Tibial nerve (tissue), 4 donors: ENCODE results near the gene DNM1.

Experiments used
- EP300 ChIP-seq, 2 donors: sonication (generic); formaldehyde crosslinking; IDR thresholded peaks; one replicate each; pipeline ENCODE4 v1.6.1; 2017; ENCODE audit warnings: antibody characterized with exemption in 2 of 2, mild to moderate bottlenecking in 1 of 2
- POLR2A ChIP-seq, 2 donors: fragments of 450-650 bp; IDR thresholded peaks; one replicate each; pipeline ENCODE4 v1.6.1; 2017; ENCODE audit warnings: antibody characterized with exemption in 2 of 2, mild to moderate bottlenecking in 2 of 2, moderate library complexity in 2 of 2
- TF ChIP-seq, protein P1 (sequence below), 5 experiments: fragments of 200-600 bp in 3 of 5; fragments of 450-650 bp in 2 of 5; sonication (generic) in 3 of 5; IDR thresholded peaks; one replicate each; pipeline ENCODE4 v1.5.1; 2016 to 2019; ENCODE audit warnings: antibody characterized with exemption in 5 of 5, mild to moderate bottlenecking in 3 of 5, moderate library complexity in 2 of 5

DNA sequence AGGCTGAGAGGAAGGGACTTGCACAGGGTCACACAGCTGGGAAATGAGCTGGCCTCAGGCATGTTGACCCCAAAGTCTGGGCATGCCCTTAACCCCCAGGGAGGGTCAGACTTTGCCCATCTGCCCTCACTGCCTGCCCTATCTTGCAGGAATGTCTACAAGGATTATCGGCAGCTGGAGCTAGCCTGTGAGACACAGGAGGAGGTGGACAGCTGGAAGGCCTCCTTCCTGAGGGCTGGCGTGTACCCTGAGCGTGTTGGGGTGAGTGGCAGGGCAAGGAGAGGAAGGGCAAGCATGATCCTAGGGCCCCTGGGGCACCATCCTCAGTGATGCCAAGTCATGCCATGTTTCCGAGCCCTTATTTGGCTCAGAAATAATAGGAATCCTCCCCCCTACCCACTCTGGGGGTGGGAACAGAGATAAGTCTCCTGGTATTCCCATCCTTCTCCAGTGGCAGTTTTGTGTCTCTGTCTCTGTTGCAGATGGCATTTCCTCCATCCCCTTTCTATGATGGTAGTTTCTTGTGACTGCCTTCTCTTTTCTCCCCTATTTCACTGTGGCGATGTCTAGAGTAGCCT is 44.1 kb downstream of the DNM1 start:
- TF ChIP-seq, protein P1, sequence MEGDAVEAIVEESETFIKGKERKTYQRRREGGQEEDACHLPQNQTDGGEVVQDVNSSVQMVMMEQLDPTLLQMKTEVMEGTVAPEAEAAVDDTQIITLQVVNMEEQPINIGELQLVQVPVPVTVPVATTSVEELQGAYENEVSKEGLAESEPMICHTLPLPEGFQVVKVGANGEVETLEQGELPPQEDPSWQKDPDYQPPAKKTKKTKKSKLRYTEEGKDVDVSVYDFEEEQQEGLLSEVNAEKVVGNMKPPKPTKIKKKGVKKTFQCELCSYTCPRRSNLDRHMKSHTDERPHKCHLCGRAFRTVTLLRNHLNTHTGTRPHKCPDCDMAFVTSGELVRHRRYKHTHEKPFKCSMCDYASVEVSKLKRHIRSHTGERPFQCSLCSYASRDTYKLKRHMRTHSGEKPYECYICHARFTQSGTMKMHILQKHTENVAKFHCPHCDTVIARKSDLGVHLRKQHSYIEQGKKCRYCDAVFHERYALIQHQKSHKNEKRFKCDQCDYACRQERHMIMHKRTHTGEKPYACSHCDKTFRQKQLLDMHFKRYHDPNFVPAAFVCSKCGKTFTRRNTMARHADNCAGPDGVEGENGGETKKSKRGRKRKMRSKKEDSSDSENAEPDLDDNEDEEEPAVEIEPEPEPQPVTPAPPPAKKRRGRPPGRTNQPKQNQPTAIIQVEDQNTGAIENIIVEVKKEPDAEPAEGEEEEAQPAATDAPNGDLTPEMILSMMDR (IDR thresholded peaks at IDR 0.05): no peak
- TF ChIP-seq POLR2A (IDR thresholded peaks at IDR 0.05) (no peak), EP300 (IDR thresholded peaks at IDR 0.05) (no peak)
